Left lung (tissue), 10 donors: Measurements from ENCODE around the gene OPN1LW. TPM values are rescaled to one million over a fixed set of nuclear protein-coding genes. Genes with fewer than 3 reads are reported as not detected.
"Not testable (repeated sequence)": the region's sequence is repeated elsewhere in the genome, so short reads cannot be mapped to it uniquely, and the experiment has no call there.

Experiments
- ATAC-seq: fragments of 200-7000 bp; cut with Tn5 transposase; one replicate; pipeline ENCODE4 v1.9.1; 2020; ENCODE audit warnings: moderate library complexity
- DNase-seq, 4 donors: peaks; one replicate each; pipeline ENCODE4 v3.0.0-alpha.2; 2013 to 2020
- H3K27ac ChIP-seq, 2 donors: fragments of 200-600 bp; sonication (generic) in 1 of 2; one replicate each; pipeline versions ENCODE4 v1.5.0 to v1.8.0; 2020 to 2021
- H3K27me3 ChIP-seq, 2 donors: fragments of 200-600 bp; sonication (generic) in 1 of 2; one replicate each; pipeline versions ENCODE4 v1.5.0 to v1.8.0; 2020 to 2021
- H3K36me3 ChIP-seq, 2 donors: fragments of 200-600 bp; sonication (generic) in 1 of 2; one replicate each; pipeline versions ENCODE4 v1.5.0 to v1.8.0; 2020 to 2021
- H3K4me1 ChIP-seq, 2 donors: fragments of 200-600 bp; one replicate each; pipeline ENCODE4 v1.8.0; 2021
- H3K4me3 ChIP-seq, 2 donors: fragments of 200-600 bp; sonication (generic) in 1 of 2; one replicate each; pipeline versions ENCODE4 v1.5.0 to v1.8.0; 2020 to 2021; ENCODE audit warnings: mild to moderate bottlenecking in 1 of 2
- H3K9me3 ChIP-seq, 2 donors: fragments of 200-600 bp; sonication (generic) in 1 of 2; one replicate each; pipeline versions ENCODE4 v1.5.0 to v1.8.0; 2020 to 2021
- intact Hi-C, 2 donors: fragments of 100-400 bp; cut with DNase I; formaldehyde crosslinking; loops; one replicate each; pipeline versions ENCODE4 v1.11.2 to v1.14.2; 2022
- polyA plus RNA-seq, 6 donors: library from polyadenylated mRNA; unstranded; fragments of 120-200 nt; gene quantifications; one replicate each; pipeline ENCODE4 v1.2.1, GENCODE V29; 2013; ENCODE audit not compliant: insufficient read length in 6 of 6
- total RNA-seq, 2 donors: library from RNA; stranded (reverse); fragmentation: NEBNext Ultra II Directional; extraction: Animal tissue kit (Norgen Biotek cat#: 25700); gene quantifications; one replicate each; pipeline ENCODE4 v1.2.1, GENCODE V29; 2021
- donor health status: DM: no; HTN: yes; CAD: no.
- donor health status: DM: no; HTN: no; CAD: no.

The OPN1LW gene
- total and polyA plus RNA-seq, 8 donors, result not detected

DNA sequence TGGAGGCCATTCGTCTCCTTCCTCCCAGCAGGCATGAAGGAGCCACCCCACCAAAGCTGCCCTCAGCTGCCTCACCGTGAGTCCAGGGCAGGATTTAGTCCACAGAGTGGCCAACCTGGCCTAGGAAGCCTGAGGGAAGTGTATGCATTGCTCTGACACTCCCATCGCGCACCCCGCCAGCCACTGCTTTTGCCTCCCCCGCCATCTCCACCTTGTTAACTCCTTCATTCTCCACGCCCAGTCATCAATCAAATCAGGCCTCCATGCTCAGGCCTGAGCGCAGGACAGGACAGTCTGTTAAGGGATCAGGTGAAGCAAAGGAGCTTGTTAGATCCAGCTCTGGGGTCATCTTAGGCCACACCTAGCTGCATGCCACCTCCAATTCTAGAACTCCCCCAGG lies 48.8 kb downstream of the OPN1LW start:
- DNase-seq, H3K4me3 ChIP-seq, intact Hi-C loops, H3K27ac ChIP-seq, H3K9me3 ChIP-seq, H3K36me3 ChIP-seq, ATAC-seq, H3K4me1 ChIP-seq, H3K27me3 ChIP-seq: not testable (repeated sequence)

DNA sequence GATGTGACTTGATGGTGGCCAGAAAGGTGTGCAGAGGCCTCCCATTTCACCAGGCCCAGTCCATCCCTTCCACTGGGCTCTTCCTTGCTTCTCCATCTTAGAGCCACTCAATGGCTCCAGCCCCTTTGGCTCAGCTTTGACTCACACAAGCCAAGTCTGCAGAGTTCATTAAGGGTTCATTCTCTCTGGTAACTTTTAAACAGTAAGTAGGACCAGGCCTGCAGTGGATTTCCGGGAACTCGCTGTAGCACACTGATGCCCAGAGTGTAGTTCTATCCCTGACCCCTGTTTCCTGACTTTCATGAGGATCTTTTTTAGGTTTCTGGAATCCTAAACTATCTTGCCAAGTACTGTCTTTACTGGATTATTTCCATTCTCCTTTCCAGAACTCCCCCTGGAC lies 50.3 kb downstream of the OPN1LW start:
- H3K27ac ChIP-seq, H3K36me3 ChIP-seq, H3K9me3 ChIP-seq, H3K27me3 ChIP-seq, DNase-seq, H3K4me3 ChIP-seq, intact Hi-C loops, H3K4me1 ChIP-seq: not testable (repeated sequence)
- peak; percentile 29 for ATAC-seq

DNA sequence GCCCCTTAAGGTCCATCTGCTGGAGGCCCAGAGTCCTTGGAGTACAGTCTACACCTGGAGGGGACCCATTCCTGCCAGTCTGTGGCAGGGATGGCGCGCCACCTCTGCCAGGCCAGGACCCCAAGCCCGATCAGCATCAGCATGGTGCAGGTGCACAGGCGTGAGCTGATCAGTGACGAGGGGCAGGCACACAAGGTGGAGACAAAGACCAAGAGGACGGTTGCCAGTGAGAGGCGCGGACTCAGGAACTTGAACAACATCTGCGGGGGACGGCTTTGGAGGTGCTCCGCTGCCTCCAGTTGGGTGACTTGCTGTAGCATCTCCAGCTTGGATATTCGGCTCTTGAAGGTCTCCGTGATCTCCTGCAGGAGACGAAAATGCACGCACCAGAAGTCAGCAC lies 52.4 kb downstream of the OPN1LW start:
- intact Hi-C loops, H3K27ac ChIP-seq, H3K4me3 ChIP-seq, H3K9me3 ChIP-seq, H3K4me1 ChIP-seq, ATAC-seq, DNase-seq, H3K27me3 ChIP-seq, H3K36me3 ChIP-seq: not testable (repeated sequence)

Other genes with a start within 250 kb of the OPN1LW start
- 1 to 10 TPM in 1 of 2 donors, under 1 TPM in 1; 0.87 to 1.3 TPM for gene AVPR2, start 239.6 kb upstream of the OPN1LW start, total RNA-seq
- under 1 TPM; 0.52 to 0.86 (median 0.82) TPM for gene AVPR2, start 239.6 kb upstream of the OPN1LW start, polyA plus RNA-seq
- 10 to 100 TPM; 35.6 to 96.2 TPM for gene ARHGAP4, start 218.0 kb upstream of the OPN1LW start, total RNA-seq
- 10 to 100 TPM; 21.9 to 29.4 (median 24.1) TPM for gene ARHGAP4, start 218.0 kb upstream of the OPN1LW start, polyA plus RNA-seq
- gene NAA10, start 209.2 kb upstream of the OPN1LW start, total RNA-seq, result 100 to 1,000 TPM in 1 of 2 donors, 10 to 100 TPM in 1; 87.5 to 105 TPM
- 10 to 100 TPM; 49.0 to 80.7 (median 54.0) TPM for gene NAA10, start 209.2 kb upstream of the OPN1LW start, polyA plus RNA-seq
- 10 to 100 TPM; 44.7 to 62.1 TPM for gene RENBP, start 199.6 kb upstream of the OPN1LW start, total RNA-seq
- 1 to 10 TPM; 5.2 to 7.5 (median 6.2) TPM for gene RENBP, start 199.6 kb upstream of the OPN1LW start, polyA plus RNA-seq
- gene HCFC1, start 172.4 kb upstream of the OPN1LW start, total RNA-seq, result 10 to 100 TPM; 46.6 to 58.1 TPM
- gene HCFC1, start 172.4 kb upstream of the OPN1LW start, polyA plus RNA-seq, result 10 to 100 TPM; 28.4 to 47.6 (median 41.7) TPM
- 10 to 100 TPM in 1 of 2 donors, 1 to 10 TPM in 1; 8.8 to 13.5 TPM for gene TMEM187, start 171.5 kb upstream of the OPN1LW start, total RNA-seq
- gene TMEM187, start 171.5 kb upstream of the OPN1LW start, polyA plus RNA-seq, result 1 to 10 TPM; 3.9 to 7.9 (median 5.8) TPM
- 100 to 1,000 TPM in 1 of 2 donors, 10 to 100 TPM in 1; 92.1 to 172 TPM for gene IRAK1, start 124.3 kb upstream of the OPN1LW start, total RNA-seq
- 10 to 100 TPM; 52.2 to 74.6 (median 62.5) TPM for gene IRAK1, start 124.3 kb upstream of the OPN1LW start, polyA plus RNA-seq
- gene MECP2, start 46.5 kb upstream of the OPN1LW start, total RNA-seq, result 10 to 100 TPM; 36.2 to 47.1 TPM
- gene MECP2, start 46.5 kb upstream of the OPN1LW start, polyA plus RNA-seq, result 10 to 100 TPM; 25.5 to 36.6 (median 29.5) TPM
- not detected for gene OPN1MW, start 38.4 kb downstream of the OPN1LW start, total RNA-seq
- gene OPN1MW, start 38.4 kb downstream of the OPN1LW start, polyA plus RNA-seq, result not detected
- not detected for gene OPN1MW2, start 75.5 kb downstream of the OPN1LW start, total RNA-seq
- not detected for gene OPN1MW2, start 75.5 kb downstream of the OPN1LW start, polyA plus RNA-seq
- not detected for gene OPN1MW3, start 113.3 kb downstream of the OPN1LW start, total RNA-seq
- gene OPN1MW3, start 113.3 kb downstream of the OPN1LW start, polyA plus RNA-seq, result not detected
- not detected for gene TEX28, start 150.9 kb downstream of the OPN1LW start, total RNA-seq
- not detected for gene TEX28, start 150.9 kb downstream of the OPN1LW start, polyA plus RNA-seq
- gene TKTL1, start 151.6 kb downstream of the OPN1LW start, total RNA-seq, result under 1 TPM in 1 of 2 donors, not detected in 1; 0.47 TPM
- gene TKTL1, start 151.6 kb downstream of the OPN1LW start, polyA plus RNA-seq, result under 1 TPM; 0.27 to 0.52 (median 0.37) TPM
- 1,000 to 10,000 TPM; 1,139 to 1,793 TPM for gene FLNA, start 230.4 kb downstream of the OPN1LW start, total RNA-seq
- gene FLNA, start 230.4 kb downstream of the OPN1LW start, polyA plus RNA-seq, result 100 to 1,000 TPM; 434 to 671 (median 559) TPM
- 10 to 100 TPM; 50.1 to 56.6 TPM for gene EMD, start 235.1 kb downstream of the OPN1LW start, total RNA-seq
- gene EMD, start 235.1 kb downstream of the OPN1LW start, polyA plus RNA-seq, result 10 to 100 TPM; 55.4 to 77.1 (median 66.3) TPM